Fibroblast of the aortic adventitia (primary cell): ENCODE measurements around the gene PRM3. TPM values are rescaled to one million over a fixed set of nuclear protein-coding genes. Genes with fewer than 3 reads are reported as not detected.

Source experiments
- DNase-seq: peaks from one replicate; pipeline ENCODE4 v3.0.0-alpha.2; 2010; ENCODE audit warnings: low read depth
- H3K4me3 ChIP-seq: 2 replicates; pipeline ENCODE4 v1.5.1; 2011; ENCODE audit warnings: low read depth, mild to moderate bottlenecking, control low read depth, low read length, moderate library complexity
- total RNA-seq: library from RNA; depleted of rRNA; stranded (reverse); fragments of >200 nt; gene quantifications from 2 replicates; pipeline ENCODE4 v1.2.3, GENCODE V29; 2012; ENCODE audit warnings: low replicate concordance
- TF ChIP-seq, protein P1 (sequence below): IDR thresholded peaks from 2 replicates; pipeline ENCODE4 v1.5.1; 2011; ENCODE audit warnings: mild to moderate bottlenecking, low read length, control low read depth, inconsistent platforms; ENCODE audit not compliant: insufficient read depth

PRM3 gene
- total RNA-seq, 1 donor, result not detected

DNA sequence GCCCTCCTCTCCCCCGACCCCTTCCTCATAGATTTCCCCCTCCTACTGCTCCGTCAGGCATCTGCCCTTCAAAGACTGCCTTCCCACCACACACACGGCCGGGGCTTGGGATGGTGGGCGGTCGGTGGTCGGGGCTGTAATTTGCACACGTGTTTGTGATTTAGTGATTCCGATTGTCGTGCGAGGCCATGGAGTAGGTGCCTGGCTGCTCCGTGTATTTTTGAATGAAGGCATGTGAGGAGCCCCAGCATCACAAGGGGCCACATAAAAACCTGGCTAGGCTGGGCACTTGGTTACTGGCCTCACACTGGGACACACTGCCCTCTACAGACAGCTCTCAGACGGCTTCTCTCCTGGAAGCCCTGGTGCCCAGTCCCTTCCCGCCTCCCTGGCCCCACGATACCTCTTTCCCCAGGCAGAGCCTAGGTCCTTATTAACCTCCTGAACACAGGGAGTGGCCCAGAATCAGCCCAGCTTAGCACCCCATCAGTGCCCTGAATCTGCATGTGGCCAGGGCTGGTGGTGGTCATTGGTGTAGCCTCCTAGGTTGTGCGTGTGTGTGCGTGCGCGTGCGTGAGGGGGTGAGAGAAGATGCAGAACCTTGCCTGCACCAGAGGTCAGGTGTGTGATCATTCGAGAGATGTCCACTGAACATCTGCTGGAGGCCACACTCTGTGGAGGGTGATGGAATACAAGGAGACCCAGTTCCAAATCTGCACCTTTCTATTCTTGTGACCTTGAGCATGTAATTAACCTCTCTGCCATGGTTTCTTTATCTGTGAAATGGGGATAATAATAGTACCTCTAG, 16.1 kb downstream of the PRM3 start:
- TF ChIP-seq, protein P1, sequence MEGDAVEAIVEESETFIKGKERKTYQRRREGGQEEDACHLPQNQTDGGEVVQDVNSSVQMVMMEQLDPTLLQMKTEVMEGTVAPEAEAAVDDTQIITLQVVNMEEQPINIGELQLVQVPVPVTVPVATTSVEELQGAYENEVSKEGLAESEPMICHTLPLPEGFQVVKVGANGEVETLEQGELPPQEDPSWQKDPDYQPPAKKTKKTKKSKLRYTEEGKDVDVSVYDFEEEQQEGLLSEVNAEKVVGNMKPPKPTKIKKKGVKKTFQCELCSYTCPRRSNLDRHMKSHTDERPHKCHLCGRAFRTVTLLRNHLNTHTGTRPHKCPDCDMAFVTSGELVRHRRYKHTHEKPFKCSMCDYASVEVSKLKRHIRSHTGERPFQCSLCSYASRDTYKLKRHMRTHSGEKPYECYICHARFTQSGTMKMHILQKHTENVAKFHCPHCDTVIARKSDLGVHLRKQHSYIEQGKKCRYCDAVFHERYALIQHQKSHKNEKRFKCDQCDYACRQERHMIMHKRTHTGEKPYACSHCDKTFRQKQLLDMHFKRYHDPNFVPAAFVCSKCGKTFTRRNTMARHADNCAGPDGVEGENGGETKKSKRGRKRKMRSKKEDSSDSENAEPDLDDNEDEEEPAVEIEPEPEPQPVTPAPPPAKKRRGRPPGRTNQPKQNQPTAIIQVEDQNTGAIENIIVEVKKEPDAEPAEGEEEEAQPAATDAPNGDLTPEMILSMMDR, result peak; percentile 85
- DNase-seq, result peak; percentile 82
- peak overlapping the region; percentile 79 for H3K4me3 ChIP-seq

DNA sequence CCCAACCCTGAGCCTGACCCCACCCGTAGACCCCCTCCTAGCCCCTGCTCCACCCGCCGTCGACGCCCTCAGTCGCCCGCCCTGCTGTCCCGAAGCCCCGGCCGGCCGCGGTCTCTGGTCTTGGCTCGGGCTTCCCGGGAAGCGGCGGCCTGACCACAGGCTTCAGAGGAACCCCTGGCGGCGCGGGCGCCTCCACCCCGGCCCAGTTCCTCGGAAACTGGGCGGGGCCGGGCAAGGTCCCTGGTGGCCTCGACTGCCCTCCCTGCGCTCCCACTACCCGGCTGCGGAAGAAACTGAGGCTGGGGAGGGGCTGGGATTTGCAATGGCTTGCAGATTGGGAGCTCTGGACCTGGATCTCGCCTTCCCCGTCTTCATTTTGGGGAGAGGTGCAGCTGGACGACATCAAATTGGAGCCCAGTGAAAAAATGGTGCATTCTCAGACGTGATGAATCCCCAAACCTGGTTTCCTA, 16.7 kb downstream of the PRM3 start:
- TF ChIP-seq, protein P1, result no peak
- peak overlapping the region; percentile 79 for H3K4me3 ChIP-seq
- DNase-seq, result peak; percentile 39

DNA sequence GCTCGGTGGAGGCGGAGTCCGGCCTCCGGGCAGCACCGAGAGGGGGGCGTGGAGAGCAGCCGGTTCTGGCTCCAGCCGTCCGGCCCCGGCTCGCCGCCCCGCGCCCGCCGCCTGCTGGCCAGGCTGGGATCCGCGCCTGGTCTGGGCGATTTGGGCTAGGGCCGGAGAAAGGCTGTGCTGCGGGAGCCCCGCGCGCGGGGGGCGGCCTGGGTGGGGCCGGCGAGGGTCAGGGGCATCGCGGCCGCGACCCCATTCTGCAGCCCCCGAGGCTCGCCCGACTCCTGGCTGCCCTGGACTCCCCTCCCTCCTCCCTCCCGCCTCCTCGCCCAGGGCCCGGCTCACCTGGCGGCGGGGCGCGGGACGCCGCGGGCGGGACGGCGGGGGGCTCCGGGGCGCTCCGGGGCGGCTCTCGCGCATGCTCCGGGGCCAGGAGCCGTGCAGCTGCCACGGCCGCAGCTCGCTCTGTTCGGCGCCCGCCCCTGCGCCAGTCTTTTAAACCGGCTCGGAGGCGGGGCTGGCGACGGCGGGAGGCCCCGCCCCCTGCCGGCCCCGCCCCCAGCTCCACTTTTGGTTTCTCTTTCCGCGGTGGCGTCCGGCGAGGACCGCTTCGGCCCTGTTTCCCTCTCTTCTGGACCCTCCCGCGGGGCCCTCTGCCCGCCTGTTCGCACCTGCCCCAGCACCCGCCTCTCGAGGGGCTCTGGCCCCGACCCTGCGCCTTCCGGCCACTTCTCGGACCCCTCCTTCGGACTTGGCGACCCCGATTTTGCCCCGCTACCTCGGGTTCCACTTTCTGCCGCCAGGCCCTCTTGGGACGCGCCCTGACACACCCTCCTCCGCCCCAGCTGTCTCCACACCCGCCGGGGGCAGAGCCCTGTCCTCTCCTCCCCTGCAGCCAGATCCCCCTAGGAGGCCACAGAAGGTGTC, 17.4 kb downstream of the PRM3 start, which contains the start of gene SOCS1:
Gene SOCS1, minus strand, starts transcription at position 468 of the 924 bp plus-strand sequence. CDS start 726 bp downstream, outside the sequence.
- peak; percentile 82 for DNase-seq
- H3K4me3 ChIP-seq, result peak within 1 kb of the TSS; percentile 79
- TF ChIP-seq, protein P1, result peak; percentile 66

DNA sequence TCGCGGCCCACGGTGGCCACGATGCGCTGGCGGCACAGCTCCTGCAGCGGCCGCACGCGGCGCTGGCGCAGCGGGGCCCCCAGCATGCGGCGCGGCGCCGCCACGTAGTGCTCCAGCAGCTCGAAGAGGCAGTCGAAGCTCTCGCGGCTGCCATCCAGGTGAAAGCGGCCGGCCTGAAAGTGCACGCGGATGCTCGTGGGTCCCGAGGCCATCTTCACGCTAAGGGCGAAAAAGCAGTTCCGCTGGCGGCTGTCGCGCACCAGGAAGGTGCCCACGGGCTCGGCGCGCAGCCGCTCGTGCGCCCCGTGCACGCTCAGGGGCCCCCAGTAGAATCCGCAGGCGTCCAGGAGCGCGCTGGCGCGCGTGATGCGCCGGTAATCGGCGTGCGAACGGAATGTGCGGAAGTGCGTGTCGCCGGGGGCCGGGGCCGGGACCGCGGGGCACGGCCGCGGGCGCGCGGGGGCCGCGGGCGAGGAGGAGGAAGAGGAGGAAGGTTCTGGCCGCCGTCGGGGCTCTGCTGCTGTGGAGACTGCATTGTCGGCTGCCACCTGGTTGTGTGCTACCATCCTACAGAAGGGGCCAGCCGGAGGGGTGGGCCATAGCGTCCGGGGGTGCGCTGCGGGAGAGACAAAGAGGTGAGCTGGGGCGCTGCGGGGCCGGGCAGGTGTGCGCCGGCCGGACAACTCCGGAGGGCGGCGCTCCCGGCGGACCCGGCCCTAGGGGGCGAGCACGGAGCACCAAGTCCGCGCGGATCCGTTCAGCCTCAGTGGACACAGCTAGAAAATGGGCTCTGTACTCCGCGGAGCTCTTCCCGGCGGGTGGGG, 18.3 kb downstream of the PRM3 start:
- peak; percentile 40 for DNase-seq
- TF ChIP-seq, protein P1, result no peak
- H3K4me3 ChIP-seq, result peak overlapping the region; percentile 75

DNA sequence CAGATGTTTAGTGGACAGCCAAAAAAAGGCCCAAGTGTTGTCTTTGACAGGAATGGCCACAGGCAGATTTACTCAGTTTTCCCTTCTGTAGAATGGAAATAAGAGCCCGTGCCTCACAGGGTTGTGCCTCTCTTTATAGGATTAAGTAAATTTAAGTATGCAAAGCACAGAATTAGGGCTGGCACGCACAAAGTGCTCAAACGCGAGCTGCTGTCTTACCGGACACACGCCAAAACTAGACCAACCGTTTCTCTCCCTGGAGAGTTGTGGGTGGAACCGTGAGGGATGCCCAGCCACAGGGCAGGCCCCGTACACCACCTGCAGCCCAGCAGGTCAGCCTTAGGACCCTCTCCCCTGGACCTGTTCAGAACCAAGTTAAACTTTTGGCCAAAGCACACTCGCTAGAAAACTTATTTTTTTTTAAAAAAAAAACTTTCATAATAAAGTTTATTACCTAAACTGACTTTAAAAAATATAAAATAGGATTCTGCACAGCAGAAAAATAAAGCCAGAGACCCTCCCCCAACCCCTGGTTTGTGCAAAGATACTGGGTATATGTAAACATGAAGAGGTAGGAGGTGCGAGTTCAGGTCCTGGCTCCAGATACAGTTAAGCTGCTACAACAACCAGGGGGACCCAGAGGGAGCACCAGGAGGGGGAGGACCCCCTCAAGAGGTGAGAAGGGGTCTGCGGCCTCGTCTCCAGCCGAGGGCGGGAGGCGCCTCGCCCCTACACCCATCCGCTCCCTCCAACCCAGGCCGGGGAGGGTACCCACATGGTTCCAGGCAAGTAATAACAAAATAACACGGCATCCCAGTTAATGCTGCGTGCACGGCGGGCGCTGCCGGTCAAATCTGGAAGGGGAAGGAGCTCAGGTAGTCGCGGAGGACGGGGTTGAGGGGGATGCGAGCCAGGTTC, 19.2 kb downstream of the PRM3 start:
- peak overlapping the region; percentile 75 for H3K4me3 ChIP-seq
- no peak for DNase-seq
- TF ChIP-seq, protein P1, result no peak
